ENCODE data around the gene SLC30A4.

DNA sequence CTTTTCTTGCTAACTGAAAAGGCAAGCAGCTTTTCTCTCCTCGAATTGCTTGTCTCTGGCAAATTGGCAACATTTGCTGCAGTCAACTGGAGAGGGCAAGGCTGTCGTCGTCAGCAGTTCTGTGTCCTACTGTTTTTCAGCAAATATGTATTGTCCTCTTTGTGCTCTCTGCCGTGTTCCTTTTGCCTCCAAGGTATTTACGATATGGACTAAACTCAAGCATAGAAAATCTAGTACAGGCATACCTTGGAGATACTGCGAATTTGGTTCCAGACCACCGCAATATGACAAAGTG is 558 bp upstream of the SLC30A4 start:
- TF ChIP-seq, protein P1, sequence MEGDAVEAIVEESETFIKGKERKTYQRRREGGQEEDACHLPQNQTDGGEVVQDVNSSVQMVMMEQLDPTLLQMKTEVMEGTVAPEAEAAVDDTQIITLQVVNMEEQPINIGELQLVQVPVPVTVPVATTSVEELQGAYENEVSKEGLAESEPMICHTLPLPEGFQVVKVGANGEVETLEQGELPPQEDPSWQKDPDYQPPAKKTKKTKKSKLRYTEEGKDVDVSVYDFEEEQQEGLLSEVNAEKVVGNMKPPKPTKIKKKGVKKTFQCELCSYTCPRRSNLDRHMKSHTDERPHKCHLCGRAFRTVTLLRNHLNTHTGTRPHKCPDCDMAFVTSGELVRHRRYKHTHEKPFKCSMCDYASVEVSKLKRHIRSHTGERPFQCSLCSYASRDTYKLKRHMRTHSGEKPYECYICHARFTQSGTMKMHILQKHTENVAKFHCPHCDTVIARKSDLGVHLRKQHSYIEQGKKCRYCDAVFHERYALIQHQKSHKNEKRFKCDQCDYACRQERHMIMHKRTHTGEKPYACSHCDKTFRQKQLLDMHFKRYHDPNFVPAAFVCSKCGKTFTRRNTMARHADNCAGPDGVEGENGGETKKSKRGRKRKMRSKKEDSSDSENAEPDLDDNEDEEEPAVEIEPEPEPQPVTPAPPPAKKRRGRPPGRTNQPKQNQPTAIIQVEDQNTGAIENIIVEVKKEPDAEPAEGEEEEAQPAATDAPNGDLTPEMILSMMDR (IDR thresholded peaks at IDR 0.05) = no peak
- no peak for TF ChIP-seq POLR2AphosphoS5 (IDR thresholded peaks at IDR 0.05)
- no peak for TF ChIP-seq EP300 (IDR thresholded peaks at IDR 0.05)

All from esophagus muscularis mucosa (tissue), 4 donors.